Caco-2 (cell line): ENCODE measurements around the gene RBM17. TPM values are rescaled to one million over a fixed set of nuclear protein-coding genes. Genes with fewer than 3 reads are reported as not detected.

Source experiments
- BruUV-seq: library from RNA; stranded (reverse); fragments of 400-500 nt; replicated peaks from 2 replicates; lab custom pipeline; 2021; lab: Mats Ljungman, UMichigan
- CTCF ChIA-PET: fragments of 300-600 bp; sonication (Branson Sonifier 250); formaldehyde crosslinking; loops from one replicate; lab custom pipeline; 2022; ENCODE audit warnings: antibody characterized with exemption; lab: Charles Lee
- POLR2A ChIA-PET: fragments of 300-600 bp; sonication (Branson Sonifier 250); formaldehyde crosslinking; loops from one replicate; lab custom pipeline; 2022; ENCODE audit warnings: antibody characterized with exemption; lab: Charles Lee
- DNase-seq, 2 experiments: peaks; one replicate each; pipeline versions ENCODE4 v3.0.0 to v3.0.0-alpha.2; 2020 to 2022
- H3K27me3 ChIP-seq: replicated peaks from 2 replicates; pipeline ENCODE4 v1.6.0; 2011; ENCODE audit warnings: low read length; ENCODE audit not compliant: control insufficient read depth, insufficient read depth
- H3K36me3 ChIP-seq: 2 replicates; pipeline ENCODE4 v1.5.1; 2011; ENCODE audit warnings: low read length; ENCODE audit not compliant: control insufficient read depth, insufficient read depth
- H3K4me1 ChIP-seq: fragments of 250-450 bp; sonication (Bioruptor Pico); 2 replicates; pipeline ENCODE4 v1.5.1; 2020; ENCODE audit warnings: mild to moderate bottlenecking
- H3K4me3 ChIP-seq: 2 replicates; pipeline ENCODE4 v1.5.1; 2011; ENCODE audit warnings: low read depth, mild to moderate bottlenecking, control low read depth, low read length
- H3K9me3 ChIP-seq: fragments of 250-450 bp; sonication (Bioruptor Pico); 2 replicates; pipeline ENCODE4 v1.5.1; 2020; ENCODE audit warnings: mild to moderate bottlenecking, moderate library complexity
- H3K27ac Mint-ChIP-seq: one replicate; pipeline ENCODE4 v1.8.0; 2022; ENCODE audit warnings: mixed read lengths; ENCODE audit not compliant: unreplicated experiment
- H3K27me3 Mint-ChIP-seq: one replicate; pipeline ENCODE4 v1.8.0; 2022; ENCODE audit warnings: mixed read lengths; ENCODE audit not compliant: insufficient read depth, unreplicated experiment
- H3K36me3 Mint-ChIP-seq: one replicate; pipeline ENCODE4 v1.8.0; 2022; ENCODE audit warnings: mild to moderate bottlenecking, mixed read lengths; ENCODE audit not compliant: insufficient read depth, unreplicated experiment
- H3K4me1 Mint-ChIP-seq: one replicate; pipeline ENCODE4 v1.8.0; 2022; ENCODE audit warnings: low read depth, mixed read lengths; ENCODE audit not compliant: unreplicated experiment
- H3K4me3 Mint-ChIP-seq: one replicate; pipeline ENCODE4 v1.8.0; 2022; ENCODE audit warnings: mild to moderate bottlenecking, moderate library complexity, mixed read lengths; ENCODE audit not compliant: unreplicated experiment
- H3K9me3 Mint-ChIP-seq: one replicate; pipeline ENCODE4 v1.8.0; 2022; ENCODE audit warnings: mixed read lengths; ENCODE audit not compliant: unreplicated experiment
- CTCF ChIP-seq, 2 experiments: fragments of 200-600 bp in 1 of 2; IDR thresholded peaks; 1 replicate in 1 of 2; 2 replicates in 1 of 2; pipeline versions ENCODE4 v1.5.1 to v1.8.0; 2011 to 2022; ENCODE audit warnings: antibody characterized with exemption in 1 of 2, control low read depth in 1 of 2, inconsistent platforms in 1 of 2, low read depth in 1 of 2, low read length in 1 of 2, mild to moderate bottlenecking in 1 of 2, moderate library complexity in 1 of 2; ENCODE audit not compliant: insufficient read depth in 1 of 2, severe bottlenecking in 1 of 2, unreplicated experiment in 1 of 2
- intact Hi-C: fragments of 100-400 bp; cut with micrococcal nuclease; formaldehyde crosslinking; loops from one replicate; pipeline ENCODE4 v1.10.0; 2022; ENCODE audit not compliant: unreplicated experiment
- total RNA-seq: library from RNA; stranded (reverse); gene quantifications from 2 replicates; pipeline ENCODE4 v1.2.3, GENCODE V29; 2022

RBM17 gene
- total RNA-seq, 1 experiment from 2014 or later: 290 TPM

GRCh38 chr10:6163364-6164270 is 74.8 kb downstream of the RBM17 start:
- Histone ChIP-seq H3K36me3 (no peaks in the 10 kb centered on the region), H3K27me3 (no peaks in the 10 kb centered on the region), H3K9me3 (no peaks in the 10 kb centered on the region), H3K4me3 (peak overlapping the region; percentile 97), H3K4me1 (peaks cover 20% of the 10 kb centered on the region)
- POLR2A ChIA-PET: interaction anchor here (0.6 to 1.4 kb wide), 8 partner anchors 18 to 350 kb away, joined by 3 to 16 read pairs (median 4); partner anchors contain the start of genes GDI2 and PFKFB3
- H3K27me3 Mint-ChIP-seq: no peaks in the 10 kb centered on the region
- H3K4me3 Mint-ChIP-seq: peak overlapping the region; percentile 88
- BruUV-seq: TSS peak; percentile 57
- no peak for TF ChIP-seq CTCF (IDR thresholded peaks at IDR 0.05; ENCODE audit: insufficient read depth in 1 of 2, low read depth in 1 of 2, low read length in 1 of 2, severe bottlenecking in 1 of 2, unreplicated experiment in 1 of 2)
- intact Hi-C loops: loop anchor here (1.0 to 5.0 kb wide), 4 partner anchors 18 to 76 kb away; partner anchors contain the start of genes PFKFB3 and RBM17
- peaks cover 43% of the 10 kb centered on the region for H3K36me3 Mint-ChIP-seq
- CTCF ChIA-PET: interaction anchor here (0.7 to 2.5 kb wide), 5 partner anchors 19 to 243 kb away, joined by 3 to 19 read pairs (median 3); partner anchors contain the start of gene PFKFB3
- DNase-seq: peak; percentile 90 to 98
- peak overlapping the region; percentile 98 for H3K27ac Mint-ChIP-seq
- H3K9me3 Mint-ChIP-seq: no peaks in the 10 kb centered on the region
- peaks cover 43% of the 10 kb centered on the region for H3K4me1 Mint-ChIP-seq

GRCh38 chr10:6164271-6165095 is 75.6 kb downstream of the RBM17 start:
- peak overlapping the region; percentile 88 for H3K4me3 Mint-ChIP-seq
- BruUV-seq: no TSS peak
- no peaks in the 10 kb centered on the region for H3K27me3 Mint-ChIP-seq
- no peaks in the 10 kb centered on the region for H3K27me3 ChIP-seq
- TF ChIP-seq CTCF (IDR thresholded peaks at IDR 0.05; ENCODE audit: insufficient read depth in 1 of 2, low read depth in 1 of 2, low read length in 1 of 2, severe bottlenecking in 1 of 2, unreplicated experiment in 1 of 2): no peak
- POLR2A ChIA-PET: interaction anchor here (0.6 to 1.4 kb wide), 4 partner anchors 20 to 253 kb away, joined by 3 to 16 read pairs (median 10); partner anchors contain the start of gene PFKFB3
- CTCF ChIA-PET: interaction anchor here (0.7 to 2.5 kb wide), 5 partner anchors 20 to 242 kb away, joined by 3 to 19 read pairs (median 3); partner anchors contain the start of gene PFKFB3
- no peaks in the 10 kb centered on the region for H3K9me3 Mint-ChIP-seq
- H3K36me3 Mint-ChIP-seq: peaks cover 47% of the 10 kb centered on the region
- no peaks in the 10 kb centered on the region for H3K9me3 ChIP-seq
- DNase-seq: peak in 1 of 2 experiments; percentile 43
- H3K4me3 ChIP-seq: peak overlapping the region; percentile 97
- H3K4me1 ChIP-seq: peaks cover 26% of the 10 kb centered on the region
- peak overlapping the region; percentile 98 for H3K27ac Mint-ChIP-seq
- no peaks in the 10 kb centered on the region for H3K36me3 ChIP-seq
- intact Hi-C loops: loop anchor here (2.0 to 5.0 kb wide), 2 partner anchors 38 to 77 kb away; partner anchors contain the start of genes PFKFB3 and RBM17
- peaks cover 52% of the 10 kb centered on the region for H3K4me1 Mint-ChIP-seq
